Lung (tissue), 12 donors: ENCODE measurements around the gene TBC1D22A. TPM values are rescaled to one million over a fixed set of nuclear protein-coding genes. Genes with fewer than 3 reads are reported as not detected.

Experiments used
- ATAC-seq: fragments of 200-7000 bp; cut with Tn5 transposase; one replicate; pipeline ENCODE4 v1.9.1; 2020; ENCODE audit warnings: moderate number of reproducible peaks; ENCODE audit not compliant: insufficient read depth, low FRiP score
- DNase-seq, 3 donors: peaks; one replicate each; pipeline ENCODE4 v3.0.0-alpha.2; 2013 to 2017
- H3K27ac ChIP-seq, 2 donors: one replicate each; pipeline ENCODE4 v1.5.1; 2013; ENCODE audit warnings: mild to moderate bottlenecking in 2 of 2, moderate library complexity in 2 of 2, control low read depth in 1 of 2, inconsistent platforms in 1 of 2, low read depth in 1 of 2, low read length in 1 of 2
- H3K27me3 ChIP-seq, 3 donors: one replicate each; pipeline ENCODE4 v1.5.1; 2013; ENCODE audit warnings: low read length in 2 of 3; ENCODE audit not compliant: control insufficient read depth in 3 of 3, insufficient read depth in 3 of 3
- H3K36me3 ChIP-seq, 4 donors: one replicate each; pipeline ENCODE4 v1.5.1; 2013; ENCODE audit warnings: low read length in 4 of 4, mild to moderate bottlenecking in 1 of 4, moderate library complexity in 1 of 4; ENCODE audit not compliant: control insufficient read depth in 4 of 4, insufficient read depth in 4 of 4
- H3K4me1 ChIP-seq, 5 donors: one replicate each; pipeline ENCODE4 v1.5.1; 2013; ENCODE audit warnings: low read length in 5 of 5, mild to moderate bottlenecking in 2 of 5, moderate library complexity in 1 of 5; ENCODE audit not compliant: control insufficient read depth in 5 of 5, insufficient read depth in 5 of 5
- H3K4me3 ChIP-seq: one replicate; pipeline ENCODE4 v1.5.1; 2013; ENCODE audit warnings: mild to moderate bottlenecking, control low read depth, moderate library complexity
- H3K9ac ChIP-seq, 2 donors: one replicate each; pipeline ENCODE4 v1.5.1; 2013; ENCODE audit warnings: low read length in 2 of 2, control low read depth in 1 of 2; ENCODE audit not compliant: insufficient read depth in 1 of 2
- H3K9me3 ChIP-seq, 4 donors: one replicate each; pipeline ENCODE4 v1.5.1; 2013; ENCODE audit warnings: low read length in 3 of 4, mild to moderate bottlenecking in 1 of 4, moderate library complexity in 1 of 4; ENCODE audit not compliant: control insufficient read depth in 4 of 4, insufficient read depth in 3 of 4
- CTCF ChIP-seq: IDR thresholded peaks from 2 replicates; pipeline ENCODE4 v1.5.1; 2012; ENCODE audit warnings: mild to moderate bottlenecking; ENCODE audit errors: control extremely low read depth, extremely low read depth
- WGBS, 2 donors: extraction: QIAGEN DNeasy Blood & Tissue Kit; methylation state at CpG; one replicate each; pipeline ENCODE4 v1.1.7; 2013; 5-methylcytosine and 5-hydroxymethylcytosine counted together
- polyA plus RNA-seq, 2 donors: library from polyadenylated mRNA; stranded (reverse); fragments of 200-250 nt; gene quantifications; one replicate each; pipeline ENCODE4 v1.2.1, GENCODE V29; 2013
- total RNA-seq, 2 donors: library from RNA; depleted of rRNA in 1 of 2; stranded (reverse); fragments of >200 nt in 1 of 2; gene quantifications; one replicate each; pipeline ENCODE4 v1.2.1, GENCODE V29; 2014 to 2021
- donor health status: control.
- donor health status: control.
- donor health status: Bipolar disorder and iron deficiency.
- donor health status: healthy.
- donor health status: DM: yes; HTN: yes; CAD: no.

Gene TBC1D22A
- total and polyA plus RNA-seq, 4 donors: 20.2 to 38.4 (median 21.0) TPM

- Histone ChIP-seq H3K9me3 (no peaks in the 10 kb centered on the region), H3K27ac (no peak overlapping the region), H3K9ac (no peak overlapping the region), H3K4me1 (peaks cover 0 to 10% (median 2%) of the 10 kb centered on the region in 5 donors), H3K36me3 (no peaks in the 10 kb centered on the region), H3K4me3 (no peak overlapping the region), H3K27me3 (no peaks in the 10 kb centered on the region)
- ATAC-seq (no peak), DNase-seq (no peak)
- 64 to 79% methylated on average over 31 of the region's 31 CpGs for WGBS, 2 donors
- TF ChIP-seq CTCF: no peak
Measured at GRCh38 chr22:47148956-47149728, 386.7 kb downstream of the TBC1D22A start.

- 96 to 98% methylated on average over 13 of the region's 13 CpGs for WGBS, 2 donors
- Histone ChIP-seq H3K4me3 (no peak overlapping the region), H3K4me1 (peaks cover 0 to 19% (median 6%) of the 10 kb centered on the region in 5 donors), H3K9me3 (no peaks in the 10 kb centered on the region), H3K27me3 (no peaks in the 10 kb centered on the region), H3K27ac (no peak overlapping the region), H3K9ac (no peak overlapping the region), H3K36me3 (no peaks in the 10 kb centered on the region)
- ATAC-seq (no peak), DNase-seq (no peak)
- TF ChIP-seq CTCF: no peak
Measured at GRCh38 chr22:47149976-47150375, 387.5 kb downstream of the TBC1D22A start.

- Histone ChIP-seq H3K27ac (no peak overlapping the region), H3K36me3 (no peaks in the 10 kb centered on the region), H3K9ac (no peak overlapping the region), H3K4me1 (peaks cover 0 to 23% (median 7%) of the 10 kb centered on the region in 5 donors), H3K4me3 (no peak overlapping the region), H3K9me3 (no peaks in the 10 kb centered on the region), H3K27me3 (no peaks in the 10 kb centered on the region)
- 96 to 97% methylated on average over 21 of the region's 21 CpGs for WGBS, 2 donors
- DNase-seq (no peak), ATAC-seq (no peak)
- no peak for TF ChIP-seq CTCF
Measured at GRCh38 chr22:47150426-47150825, 388.0 kb downstream of the TBC1D22A start.

- Histone ChIP-seq H3K4me3 (no peak overlapping the region), H3K9me3 (no peaks in the 10 kb centered on the region), H3K36me3 (no peaks in the 10 kb centered on the region), H3K27ac (no peak overlapping the region), H3K4me1 (peaks cover 0 to 27% (median 8%) of the 10 kb centered on the region in 5 donors), H3K9ac (no peak overlapping the region), H3K27me3 (no peaks in the 10 kb centered on the region)
- 95 to 96% methylated on average over 19 of the region's 19 CpGs for WGBS, 2 donors
- TF ChIP-seq CTCF: no peak
- ATAC-seq (no peak), DNase-seq (no peak)
Measured at GRCh38 chr22:47151064-47151463, 388.6 kb downstream of the TBC1D22A start.
